ENCODE data around the gene TPP2.

The TPP2 gene

GRCh38 chr13:102696465-102696864 lies 99.7 kb downstream of the TPP2 start:
- DNase-seq = no peak

- no peak for DNase-seq
Observed at GRCh38 chr13:102697264-102697663, 100.5 kb downstream of the TPP2 start.

- DNase-seq = no peak
Observed at GRCh38 chr13:102697929-102698648, 101.3 kb downstream of the TPP2 start.

- DNase-seq = no peak
Observed at GRCh38 chr13:102698649-102698980, 101.8 kb downstream of the TPP2 start.

GRCh38 chr13:102699504-102699903 lies 102.7 kb downstream of the TPP2 start:
- no peak for DNase-seq

- no peak for DNase-seq
Observed at GRCh38 chr13:102700088-102701031, 103.6 kb downstream of the TPP2 start.

DNA sequence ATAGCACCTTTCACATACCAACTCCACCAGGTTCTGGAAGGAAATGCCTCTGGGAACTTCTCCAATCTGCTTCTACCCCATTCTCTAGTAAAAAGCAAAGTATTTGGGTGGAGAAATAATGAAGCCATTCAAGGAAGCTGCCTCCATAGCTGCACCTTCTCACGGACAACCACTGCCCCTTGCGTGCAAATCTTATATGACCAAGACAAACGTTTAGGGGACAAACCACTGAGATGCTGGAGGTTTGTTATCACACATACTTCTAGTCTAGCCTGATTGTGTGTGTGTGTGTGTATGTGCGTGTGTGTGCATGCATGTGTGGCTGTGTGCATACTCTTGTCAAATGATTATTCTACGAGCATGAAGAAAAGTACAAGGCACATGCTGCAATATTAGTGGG lies 104.5 kb downstream of the TPP2 start:
- DNase-seq = no peak

DNA sequence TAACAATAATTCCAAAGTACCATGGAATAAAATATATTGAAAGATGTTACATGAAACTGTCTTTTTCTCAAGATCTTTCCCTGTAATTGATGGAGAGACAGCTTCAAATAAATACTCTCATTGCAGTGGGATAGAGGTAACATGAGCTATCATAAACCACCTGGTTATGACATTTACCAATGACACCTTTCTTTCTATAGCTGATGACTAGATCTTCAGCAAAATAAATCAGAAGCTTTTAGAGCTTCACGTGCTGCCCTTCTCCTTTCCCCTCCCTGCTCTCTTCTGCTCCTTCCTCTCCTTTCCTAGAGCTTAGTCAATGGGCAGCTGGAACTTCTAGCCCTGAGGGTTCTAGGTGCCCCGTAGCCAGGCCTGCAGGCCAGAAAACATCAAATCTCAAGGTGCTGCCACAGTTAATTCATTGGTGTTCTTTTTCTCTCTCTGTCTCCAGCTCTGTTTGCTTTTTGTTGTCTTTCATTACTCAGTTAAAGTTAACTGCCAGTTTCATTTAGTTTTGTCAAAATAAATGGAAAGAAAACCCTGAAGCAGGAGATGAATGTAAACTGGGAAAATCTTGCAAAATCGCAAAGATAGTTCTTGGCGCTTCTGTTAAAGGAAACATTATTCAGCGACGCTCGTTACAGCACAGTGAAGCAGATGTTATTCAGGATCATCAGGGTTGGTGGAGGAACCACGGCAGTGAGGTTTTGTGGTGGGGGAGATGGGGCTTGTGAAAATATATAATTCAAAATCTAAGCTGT lies 106.4 kb downstream of the TPP2 start:
- no peak for DNase-seq

DNA sequence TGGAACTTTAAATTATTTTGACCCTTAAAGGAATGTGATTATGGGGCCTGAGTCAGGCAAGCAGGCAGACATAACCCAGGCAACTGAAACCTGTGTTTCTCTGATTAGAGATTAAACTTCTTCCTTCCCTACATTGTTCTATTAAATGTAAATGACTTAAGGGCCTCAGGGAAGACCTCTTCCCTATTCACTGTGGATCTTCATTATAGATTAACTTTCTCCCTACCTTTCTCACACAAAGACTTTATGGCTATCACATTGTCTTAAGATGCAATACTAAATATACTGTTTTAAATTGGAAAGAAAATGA lies 106.9 kb downstream of the TPP2 start:
- DNase-seq = no peak

DNA sequence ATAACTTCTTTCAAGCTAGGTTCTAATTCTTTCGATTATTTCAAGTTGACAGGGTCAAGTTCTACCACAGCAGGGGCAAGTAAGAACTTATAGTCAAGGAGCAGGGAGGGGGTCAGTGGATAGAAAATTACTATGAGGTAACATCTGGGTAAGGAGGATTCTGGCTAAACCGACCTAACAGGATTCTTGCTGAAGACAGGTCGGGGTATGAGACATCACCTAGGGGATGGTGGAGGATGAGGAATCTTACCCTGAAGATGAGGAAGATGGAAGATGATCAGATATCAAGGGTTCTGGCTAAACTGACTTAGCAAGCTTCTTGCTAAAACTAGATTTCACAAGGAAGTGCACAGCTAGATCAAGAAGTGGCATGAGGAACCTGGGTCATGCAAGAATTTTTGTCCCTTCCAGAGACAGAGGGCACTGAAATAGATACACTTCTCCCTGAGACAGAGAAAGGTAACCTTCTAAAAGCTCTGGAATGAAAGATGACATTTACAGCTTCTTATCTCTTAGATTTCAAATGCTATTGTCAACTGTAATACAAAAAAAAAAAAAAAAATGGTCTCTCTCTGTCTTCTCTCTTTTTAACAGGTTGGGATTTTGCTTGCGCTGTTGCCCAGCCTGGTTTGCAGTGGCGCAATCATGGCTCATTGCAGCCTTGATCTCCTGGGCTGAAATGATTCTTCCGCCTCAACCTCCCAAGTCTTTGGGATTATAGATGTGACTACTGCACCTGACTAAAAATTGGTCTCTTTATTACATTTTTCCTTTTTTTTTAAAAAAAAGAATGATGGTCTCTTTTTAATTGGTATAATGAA lies 107.7 kb downstream of the TPP2 start:
- no peak for DNase-seq

DNA sequence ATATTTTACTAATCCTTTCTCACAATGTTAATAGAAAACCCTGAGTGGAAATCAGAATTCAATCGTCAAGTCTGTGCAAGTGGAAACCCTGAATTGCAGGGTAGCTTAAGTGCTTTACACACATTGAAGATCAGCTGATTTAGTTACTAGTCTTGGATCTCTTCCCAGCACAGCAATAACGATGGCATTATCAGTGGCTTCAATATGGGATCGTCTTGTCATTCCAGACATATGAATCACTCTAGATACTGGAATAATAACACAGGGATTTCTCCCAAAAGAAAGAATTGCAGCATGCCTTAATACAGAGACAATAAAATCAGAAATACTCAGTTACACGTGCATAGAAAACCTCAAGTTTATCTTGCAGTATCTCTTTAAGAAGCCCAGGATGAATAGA lies 110.7 kb downstream of the TPP2 start:
- no peak for DNase-seq

- no peak for DNase-seq
Observed at GRCh38 chr13:102708211-102708610, 111.4 kb downstream of the TPP2 start.

- DNase-seq = no peak
Observed at GRCh38 chr13:102708991-102709390, 112.2 kb downstream of the TPP2 start.

DNA sequence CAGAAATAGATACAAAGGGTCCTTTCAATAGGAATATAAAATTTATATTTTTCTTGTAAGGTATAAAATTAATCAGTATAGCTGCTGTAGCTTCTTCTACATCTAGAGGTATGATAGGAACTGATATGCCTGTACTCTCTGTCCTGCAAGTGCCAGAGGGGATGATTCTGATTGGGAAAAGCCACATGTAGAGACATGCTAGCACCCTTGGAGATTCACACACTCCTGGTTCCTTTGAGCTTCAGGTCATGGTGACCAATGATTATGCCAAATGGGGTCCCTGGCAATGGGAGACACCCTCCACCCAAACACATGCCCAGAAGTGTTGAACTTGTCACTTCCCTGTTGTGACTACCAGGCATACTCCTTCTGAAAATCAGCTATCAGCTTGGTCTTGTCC lies 112.8 kb downstream of the TPP2 start:
- DNase-seq = no peak

GRCh38 chr13:102710261-102710679 lies 113.5 kb downstream of the TPP2 start:
- no peak for DNase-seq

- DNase-seq = no peak
Observed at GRCh38 chr13:102715447-102715846, 118.7 kb downstream of the TPP2 start.

- DNase-seq = no peak
Observed at GRCh38 chr13:102718746-102719145, 122.0 kb downstream of the TPP2 start.

DNA sequence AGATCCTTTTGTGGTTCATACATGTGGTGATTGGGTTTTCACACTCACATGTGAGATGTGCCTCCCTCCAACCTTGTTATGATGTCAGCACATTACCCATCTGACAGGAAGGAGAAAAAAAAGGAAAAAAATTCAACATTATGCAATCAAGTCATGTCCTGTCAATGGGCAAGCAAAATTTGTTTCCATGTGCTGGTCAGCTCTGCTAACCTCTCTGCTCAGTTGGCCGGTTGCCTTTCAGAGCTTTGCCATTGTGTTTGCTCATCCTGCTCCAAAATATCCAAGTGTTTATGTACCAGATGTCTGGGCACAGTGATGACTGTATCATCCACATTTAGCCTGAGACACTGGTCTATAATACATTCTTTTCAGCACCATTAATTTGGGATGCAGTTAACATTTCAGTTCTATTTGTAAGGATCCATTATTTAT lies 125.0 kb downstream of the TPP2 start:
- DNase-seq = no peak

DNA sequence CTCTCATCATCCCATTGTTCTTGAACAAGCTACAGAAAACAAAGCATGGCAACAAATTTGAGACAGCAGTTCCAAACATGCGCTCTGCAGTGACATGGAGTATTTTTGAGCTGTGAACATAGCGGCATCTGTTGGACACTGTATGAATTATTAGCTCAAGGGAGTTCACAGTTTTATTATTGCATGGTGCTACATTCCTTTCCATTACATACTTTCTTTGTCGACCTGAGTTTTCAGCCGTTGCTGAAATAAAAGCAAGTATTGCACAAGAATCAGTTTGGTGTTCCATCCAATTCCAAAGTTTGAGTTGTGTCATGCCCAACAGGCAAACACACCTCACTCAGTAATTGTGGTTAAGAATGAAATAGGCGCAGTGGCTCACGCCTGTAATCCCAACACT lies 128.1 kb downstream of the TPP2 start:
- no peak for DNase-seq

DNA sequence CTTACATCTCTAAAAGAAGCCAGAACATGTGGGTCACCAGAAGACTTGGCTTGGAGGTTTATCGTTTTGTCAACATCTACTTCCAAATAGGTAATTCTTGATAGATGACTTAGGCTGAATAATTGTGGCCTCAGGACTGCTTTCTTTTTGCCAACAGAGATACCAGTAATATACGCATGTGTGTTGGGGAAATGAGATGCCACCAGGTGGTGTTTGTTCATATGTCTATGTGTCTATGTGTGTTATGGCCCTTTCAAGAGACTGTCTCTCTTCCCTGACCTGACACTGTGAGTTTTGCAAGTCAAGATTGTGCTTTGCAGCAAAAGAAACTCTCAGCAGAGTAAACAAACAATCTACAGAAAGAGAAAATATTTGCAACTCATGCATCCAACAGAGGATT lies 129.6 kb downstream of the TPP2 start:
- DNase-seq = no peak
